ENCODE measurements around the gene ZNF606.
"Not testable (repeated sequence)": the region's sequence is repeated elsewhere in the genome, so short reads cannot be mapped to it uniquely, and the experiment has no call there.

ZNF606 gene

GRCh38 chr19:58010507-58010906 lies 7.9 kb upstream of the ZNF606 start:
- DNase-seq (ENCODE audit: low read depth in 1 of 2, low spot score in 1 of 2): no peak

- peak in 1 of 2 donors; percentile 20 for DNase-seq (ENCODE audit: low read depth in 1 of 2, low spot score in 1 of 2)
Observed at GRCh38 chr19:58009666-58010301, 7.2 kb upstream of the ZNF606 start.

- no peak for DNase-seq (ENCODE audit: low read depth in 1 of 2, low spot score in 1 of 2)
Observed at GRCh38 chr19:58009301-58009665, 6.7 kb upstream of the ZNF606 start.

- not testable (repeated sequence) for DNase-seq (ENCODE audit: low read depth in 1 of 2, low spot score in 1 of 2)
Observed at GRCh38 chr19:58008877-58009276, 6.3 kb upstream of the ZNF606 start.

- DNase-seq (ENCODE audit: low read depth in 1 of 2, low spot score in 1 of 2): no peak
Observed at GRCh38 chr19:58007285-58007684, 4.7 kb upstream of the ZNF606 start.

- no peak for DNase-seq (ENCODE audit: low read depth in 1 of 2, low spot score in 1 of 2)
Observed at GRCh38 chr19:58003174-58003828, 681 bp upstream of the ZNF606 start.

GRCh38 chr19:58001895-58002369 lies 688 bp downstream of the ZNF606 start:
- DNase-seq (ENCODE audit: low read depth in 1 of 2, low spot score in 1 of 2): no peak

GRCh38 chr19:58000677-58001076 lies 1.9 kb downstream of the ZNF606 start:
- DNase-seq (ENCODE audit: low read depth in 1 of 2, low spot score in 1 of 2): no peak

GRCh38 chr19:57992841-57993240 lies 9.8 kb downstream of the ZNF606 start:
- no peak for DNase-seq (ENCODE audit: low read depth in 1 of 2, low spot score in 1 of 2)

- DNase-seq (ENCODE audit: low read depth in 1 of 2, low spot score in 1 of 2): no peak
Observed at GRCh38 chr19:57978586-57979289, 23.9 kb downstream of the ZNF606 start.

- no peak for DNase-seq (ENCODE audit: low read depth in 1 of 2, low spot score in 1 of 2)
Observed at GRCh38 chr19:57974434-57974833, 28.2 kb downstream of the ZNF606 start, which contains the start of gene C19orf18. Gene C19orf18 (minus strand): TSS chr19:57974534. CDS start chr19:57974432, 102 bp downstream.

- DNase-seq (ENCODE audit: low read depth in 1 of 2, low spot score in 1 of 2): no peak
Observed at GRCh38 chr19:57964761-57965160, 37.9 kb downstream of the ZNF606 start.

GRCh38 chr19:57961785-57962184 lies 40.8 kb downstream of the ZNF606 start:
- DNase-seq (ENCODE audit: low read depth in 1 of 2, low spot score in 1 of 2): no peak

GRCh38 chr19:57954996-57955395 lies 47.6 kb downstream of the ZNF606 start:
- DNase-seq (ENCODE audit: low read depth in 1 of 2, low spot score in 1 of 2): no peak

GRCh38 chr19:57949702-57950101 lies 52.9 kb downstream of the ZNF606 start:
- no peak for DNase-seq (ENCODE audit: low read depth in 1 of 2, low spot score in 1 of 2)

- DNase-seq (ENCODE audit: low read depth in 1 of 2, low spot score in 1 of 2): no peak
Observed at GRCh38 chr19:57949296-57949695, 53.3 kb downstream of the ZNF606 start.

- peak; percentile 77 to 80 for DNase-seq (ENCODE audit: low read depth in 1 of 2, low spot score in 1 of 2)
Observed at GRCh38 chr19:57947419-57948134, 55.0 kb downstream of the ZNF606 start, which contains the start of gene ZNF256. Gene ZNF256 (minus strand): TSS chr19:57947706. CDS start chr19:57947474, 232 bp downstream.

- no peak for DNase-seq (ENCODE audit: low read depth in 1 of 2, low spot score in 1 of 2)
Observed at GRCh38 chr19:57947088-57947418, 55.6 kb downstream of the ZNF606 start.

- DNase-seq (ENCODE audit: low read depth in 1 of 2, low spot score in 1 of 2): no peak
Observed at GRCh38 chr19:57946316-57946715, 56.3 kb downstream of the ZNF606 start.

- no peak for DNase-seq (ENCODE audit: low read depth in 1 of 2, low spot score in 1 of 2)
Observed at GRCh38 chr19:57941593-57941992, 61.0 kb downstream of the ZNF606 start.

GRCh38 chr19:57935731-57936130 lies 66.9 kb downstream of the ZNF606 start:
- DNase-seq (ENCODE audit: low read depth in 1 of 2, low spot score in 1 of 2): no peak

Data from activated T-helper 1 cell treated with anti-CD3 and anti-CD28 coated beads, Interleukin-2, amount 50 U/mL, for 16 hours (primary cell).